H1 (cell line): ENCODE measurements around the gene TUBGCP3.

Source experiments
- PHF8 ChIP-seq: fragments of 200-600 bp; sonication (generic); conservative IDR thresholded peaks from 2 replicates; pipeline ENCODE4 v1.7.1; 2012; ENCODE audit warnings: low read depth, mild to moderate bottlenecking, inconsistent platforms, low read length, moderate library complexity
- POLR2AphosphoS5 ChIP-seq: IDR thresholded peaks from 2 replicates; pipeline ENCODE4 v1.6.1; 2011; ENCODE audit warnings: low read depth, low read length

DNA sequence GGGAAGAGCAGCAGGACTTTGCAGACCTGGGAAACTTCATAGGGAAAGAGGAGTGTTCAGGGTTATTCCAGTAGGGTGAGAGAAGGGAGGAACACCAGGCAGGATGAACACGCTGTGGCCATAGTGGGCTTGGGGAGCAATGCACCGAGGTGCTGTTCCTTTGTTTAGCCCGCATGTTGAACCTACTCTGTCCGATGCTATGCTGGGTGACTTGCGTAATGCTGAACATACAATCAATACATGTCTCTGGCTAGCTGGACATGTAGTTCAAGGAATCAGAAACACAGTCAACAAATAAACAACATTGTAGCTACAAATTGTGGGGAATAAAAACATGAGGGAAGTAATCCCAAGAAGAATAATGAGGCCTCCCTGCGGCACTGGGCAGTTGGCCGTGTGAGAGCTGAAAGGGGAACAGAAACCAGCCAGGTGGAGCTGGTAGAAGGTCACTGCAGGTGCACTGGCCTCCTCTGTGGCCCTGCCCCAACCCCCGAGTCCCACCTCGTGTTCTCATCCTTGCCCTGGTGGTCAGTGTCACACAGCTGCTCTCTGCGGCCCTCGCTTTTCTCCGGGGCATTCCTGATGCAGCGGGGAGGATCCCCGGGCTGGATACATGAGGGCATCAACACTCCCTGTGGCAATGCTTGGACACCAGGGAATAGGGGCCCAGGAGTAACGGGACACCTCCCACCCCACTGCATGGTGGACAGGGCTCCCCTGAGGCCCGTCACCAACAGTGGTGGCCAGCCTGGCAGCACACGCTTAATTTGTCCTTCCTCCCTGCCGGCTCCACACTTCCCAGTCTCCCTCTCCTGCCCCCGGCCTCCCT, 36.9 kb upstream of the TUBGCP3 start:
- TF ChIP-seq PHF8 (no peak), POLR2AphosphoS5 (no peak)
